ENCODE measurements around the gene RNF144B. TPM values are rescaled to one million over a fixed set of nuclear protein-coding genes. Genes with fewer than 3 reads are reported as not detected.
"Not testable (repeated sequence)": the region's sequence is repeated elsewhere in the genome, so short reads cannot be mapped to it uniquely, and the experiment has no call there.

RNF144B gene
- total RNA-seq, 4 donors from 2014 or later: 5.6 to 18.4 (median 15.2) TPM

- H3K9me3 ChIP-seq: no peaks in the 10 kb centered on the region
- H3K36me3 ChIP-seq: no peaks in the 10 kb centered on the region
- no peaks in the 10 kb centered on the region for H3K27me3 ChIP-seq
- no peak overlapping the region for H3K27ac ChIP-seq
- ATAC-seq: no peak
- 87 to 100% methylated on average over 3 to 4 of the region's 4 CpGs for WGBS, 2 donors (ENCODE audit: low coverage in 1 of 2)
- H3K4me3 ChIP-seq: no peak overlapping the region
- TF ChIP-seq POLR2A (IDR thresholded peaks at IDR 0.05) (no peak), EP300 (IDR thresholded peaks at IDR 0.05) (no peak), POLR2AphosphoS5 (IDR thresholded peaks at IDR 0.05) (no peak)
- TF ChIP-seq, protein P1, sequence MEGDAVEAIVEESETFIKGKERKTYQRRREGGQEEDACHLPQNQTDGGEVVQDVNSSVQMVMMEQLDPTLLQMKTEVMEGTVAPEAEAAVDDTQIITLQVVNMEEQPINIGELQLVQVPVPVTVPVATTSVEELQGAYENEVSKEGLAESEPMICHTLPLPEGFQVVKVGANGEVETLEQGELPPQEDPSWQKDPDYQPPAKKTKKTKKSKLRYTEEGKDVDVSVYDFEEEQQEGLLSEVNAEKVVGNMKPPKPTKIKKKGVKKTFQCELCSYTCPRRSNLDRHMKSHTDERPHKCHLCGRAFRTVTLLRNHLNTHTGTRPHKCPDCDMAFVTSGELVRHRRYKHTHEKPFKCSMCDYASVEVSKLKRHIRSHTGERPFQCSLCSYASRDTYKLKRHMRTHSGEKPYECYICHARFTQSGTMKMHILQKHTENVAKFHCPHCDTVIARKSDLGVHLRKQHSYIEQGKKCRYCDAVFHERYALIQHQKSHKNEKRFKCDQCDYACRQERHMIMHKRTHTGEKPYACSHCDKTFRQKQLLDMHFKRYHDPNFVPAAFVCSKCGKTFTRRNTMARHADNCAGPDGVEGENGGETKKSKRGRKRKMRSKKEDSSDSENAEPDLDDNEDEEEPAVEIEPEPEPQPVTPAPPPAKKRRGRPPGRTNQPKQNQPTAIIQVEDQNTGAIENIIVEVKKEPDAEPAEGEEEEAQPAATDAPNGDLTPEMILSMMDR (IDR thresholded peaks at IDR 0.05): no peak
- peaks cover 0 to 22% (median 0%) of the 10 kb centered on the region in 3 donors for H3K4me1 ChIP-seq
These were observed 20.0 kb downstream of the RNF144B start for GRCh38 chr6:18406955-18407749.

- not testable (repeated sequence) for H3K4me1 ChIP-seq, H3K27me3 ChIP-seq, H3K36me3 ChIP-seq, H3K27ac ChIP-seq, ATAC-seq, H3K9me3 ChIP-seq, H3K4me3 ChIP-seq
- 81 to 97% methylated on average over 4 to 11 of the region's 11 CpGs for WGBS, 2 donors (ENCODE audit: low coverage in 1 of 2)
These were observed 22.5 kb downstream of the RNF144B start for GRCh38 chr6:18409602-18410001.

DNA sequence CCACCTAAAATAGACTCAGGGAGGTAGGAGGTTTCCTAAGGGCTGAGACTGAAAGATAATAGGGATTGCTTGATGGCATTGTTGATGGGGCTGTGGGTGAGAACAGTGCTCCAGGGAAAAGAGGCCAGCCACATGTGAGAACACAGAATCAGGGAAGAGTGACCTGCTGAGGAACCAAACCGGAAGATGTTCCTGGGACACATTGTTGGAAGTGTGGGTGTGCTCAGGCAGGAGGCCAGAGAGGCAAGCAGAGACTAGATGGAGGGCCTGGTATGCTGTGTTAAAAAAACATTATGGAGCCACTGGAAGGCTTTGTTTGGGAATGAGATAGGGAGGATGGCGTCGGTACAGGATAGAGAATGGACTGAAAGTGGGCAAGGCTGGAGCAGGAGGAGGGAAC, 23.3 kb downstream of the RNF144B start:
- no peaks in the 10 kb centered on the region for H3K36me3 ChIP-seq
- no peak for TF ChIP-seq EP300 (IDR thresholded peaks at IDR 0.05)
- TF ChIP-seq, protein P1 (IDR thresholded peaks at IDR 0.05): no peak
- no peak for TF ChIP-seq POLR2A (IDR thresholded peaks at IDR 0.05)
- no peak for TF ChIP-seq POLR2AphosphoS5 (IDR thresholded peaks at IDR 0.05)
- no peak overlapping the region for H3K27ac ChIP-seq
- H3K4me1 ChIP-seq: peaks cover 0 to 8% (median 3%) of the 10 kb centered on the region in 3 donors
- no peaks in the 10 kb centered on the region for H3K9me3 ChIP-seq
- no peak for ATAC-seq
- H3K27me3 ChIP-seq: no peaks in the 10 kb centered on the region
- WGBS, 2 donors (ENCODE audit: low coverage in 1 of 2): 76 to 87% methylated on average over 3 of the region's 3 CpGs
- H3K4me3 ChIP-seq: no peak overlapping the region

- H3K9me3 ChIP-seq: no peaks in the 10 kb centered on the region
- no peaks in the 10 kb centered on the region for H3K27me3 ChIP-seq
- H3K4me3 ChIP-seq: no peak overlapping the region
- H3K27ac ChIP-seq: no peak overlapping the region
- peaks cover 0 to 22% (median 8%) of the 10 kb centered on the region in 3 donors for H3K4me1 ChIP-seq
- TF ChIP-seq EP300 (IDR thresholded peaks at IDR 0.05) (no peak), POLR2AphosphoS5 (IDR thresholded peaks at IDR 0.05) (no peak), POLR2A (IDR thresholded peaks at IDR 0.05) (no peak)
- TF ChIP-seq, protein P1 (IDR thresholded peaks at IDR 0.05): no peak
- no peaks in the 10 kb centered on the region for H3K36me3 ChIP-seq
- no peak for ATAC-seq
- 71 to 100% methylated on average over 1 of the region's 1 CpG for WGBS, 2 donors (ENCODE audit: low coverage in 1 of 2)
These were observed 24.9 kb downstream of the RNF144B start for GRCh38 chr6:18412068-18412467.

GRCh38 chr6:18412644-18413043, 25.5 kb downstream of the RNF144B start:
- Histone ChIP-seq H3K36me3 (no peaks in the 10 kb centered on the region), H3K27ac (no peak overlapping the region), H3K27me3 (no peaks in the 10 kb centered on the region), H3K4me3 (no peak overlapping the region), H3K9me3 (no peaks in the 10 kb centered on the region), H3K4me1 (peaks cover 0 to 22% (median 8%) of the 10 kb centered on the region in 3 donors)
- ATAC-seq: no peak
- TF ChIP-seq EP300 (IDR thresholded peaks at IDR 0.05) (no peak), POLR2A (IDR thresholded peaks at IDR 0.05) (no peak), POLR2AphosphoS5 (IDR thresholded peaks at IDR 0.05) (no peak)
- TF ChIP-seq, protein P1 (IDR thresholded peaks at IDR 0.05): no peak
- WGBS, 2 donors (ENCODE audit: low coverage in 1 of 2): 50 to 62% methylated on average over 1 of the region's 1 CpG

Measured in gastroesophageal sphincter (tissue), 4 donors.